HUES48 (cell line): ENCODE results near the gene BCAS3.
A peak's percentile ranks its signal among the peaks of the same experiment; 100 is the strongest.

Experiments
- H3K27ac ChIP-seq: one replicate; pipeline ENCODE4 v1.7.0; 2013; ENCODE audit warnings: low read depth, low read length, inconsistent platforms
- H3K27me3 ChIP-seq: 2 replicates; pipeline ENCODE4 v1.6.1; 2013; ENCODE audit warnings: mild to moderate bottlenecking, low read length; ENCODE audit not compliant: control insufficient read depth, insufficient read depth
- H3K36me3 ChIP-seq: 2 replicates; pipeline ENCODE4 v1.6.1; 2013; ENCODE audit warnings: low read length; ENCODE audit not compliant: control insufficient read depth, insufficient read depth
- H3K4me1 ChIP-seq: 2 replicates; pipeline ENCODE4 v1.6.1; 2013; ENCODE audit warnings: mild to moderate bottlenecking, low read length; ENCODE audit not compliant: control insufficient read depth, insufficient read depth
- H3K4me3 ChIP-seq: 2 replicates; pipeline ENCODE4 v1.5.1; 2013; ENCODE audit warnings: mild to moderate bottlenecking, low read depth, low read length
- H3K9ac ChIP-seq: 2 replicates; pipeline ENCODE4 v1.6.1; 2013; ENCODE audit warnings: mild to moderate bottlenecking, low read depth, low read length, moderate library complexity
- H3K9me3 ChIP-seq: 2 replicates; pipeline ENCODE4 v1.6.1; 2013; ENCODE audit warnings: low read length; ENCODE audit not compliant: control insufficient read depth, insufficient read depth

Gene BCAS3

DNA sequence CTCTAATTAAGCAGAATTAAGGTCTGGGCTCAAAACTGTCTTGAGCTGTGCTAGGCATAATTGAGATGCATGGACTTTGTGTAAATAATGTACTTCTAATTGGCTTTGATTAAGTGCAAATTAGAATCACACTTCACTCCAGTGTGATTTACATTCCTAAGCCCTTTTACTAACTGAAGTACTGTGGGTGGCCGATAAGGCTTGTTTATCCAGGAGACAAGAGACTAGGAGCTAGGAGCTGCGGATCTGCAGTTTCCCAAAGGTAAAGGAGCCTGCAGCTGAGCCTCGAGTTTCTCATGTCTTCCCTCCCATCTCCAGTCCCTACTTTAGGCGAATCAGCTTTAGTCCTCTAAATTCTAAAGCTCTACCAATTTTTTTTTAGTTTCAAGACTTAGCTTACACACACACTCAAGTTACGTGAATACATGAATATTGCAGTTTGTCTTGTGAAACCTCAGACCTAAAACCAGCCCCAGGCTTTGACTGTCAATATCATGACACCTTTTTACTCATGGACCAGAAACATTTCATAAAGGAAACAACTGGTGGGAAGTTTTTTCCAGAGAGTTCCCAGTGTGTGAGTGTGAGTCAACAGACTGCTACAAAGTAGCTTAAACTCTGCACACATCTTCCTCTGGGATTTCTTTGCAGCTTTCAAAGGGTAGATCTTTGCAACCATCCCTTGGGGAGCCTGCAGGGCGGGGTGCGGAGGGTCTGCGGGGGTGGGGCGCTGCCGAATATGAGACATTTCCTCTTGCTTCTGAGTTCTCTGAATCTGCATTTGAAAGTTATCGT, 608.1 kb downstream of the BCAS3 start:
- Histone ChIP-seq H3K27ac (peak overlapping the region; percentile 48), H3K36me3 (no peaks in the 10 kb centered on the region), H3K4me1 (peaks cover 26% of the 10 kb centered on the region), H3K9me3 (no peaks in the 10 kb centered on the region), H3K4me3 (no peak overlapping the region), H3K9ac (no peak overlapping the region), H3K27me3 (peaks cover 5% of the 10 kb centered on the region; the same call in 1 of the 2 replicates)

DNA sequence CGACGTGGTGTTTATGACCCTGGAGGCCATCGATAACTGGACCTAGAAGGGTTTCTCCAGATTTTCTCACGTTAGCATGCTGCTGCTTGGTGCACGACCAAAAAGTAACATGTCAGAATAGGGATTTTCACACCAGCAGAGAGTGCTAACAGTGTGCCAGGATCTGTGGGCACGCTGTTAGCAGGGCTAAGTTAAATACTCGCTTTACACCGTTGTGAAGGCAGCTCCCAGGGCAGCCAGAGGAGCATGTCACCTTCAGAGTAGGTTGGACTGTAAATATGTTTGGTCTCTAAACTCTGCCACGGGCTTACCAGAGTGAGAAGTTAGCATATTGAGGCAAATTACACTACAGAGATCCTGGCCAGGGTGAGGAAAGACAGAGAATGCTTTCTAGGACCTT, 608.8 kb downstream of the BCAS3 start:
- Histone ChIP-seq H3K4me1 (peaks cover 26% of the 10 kb centered on the region), H3K9me3 (no peaks in the 10 kb centered on the region), H3K27ac (peak overlapping the region; percentile 48), H3K4me3 (no peak overlapping the region), H3K9ac (no peak overlapping the region), H3K27me3 (peaks cover 5% of the 10 kb centered on the region; the same call in 1 of the 2 replicates), H3K36me3 (no peaks in the 10 kb centered on the region)

DNA sequence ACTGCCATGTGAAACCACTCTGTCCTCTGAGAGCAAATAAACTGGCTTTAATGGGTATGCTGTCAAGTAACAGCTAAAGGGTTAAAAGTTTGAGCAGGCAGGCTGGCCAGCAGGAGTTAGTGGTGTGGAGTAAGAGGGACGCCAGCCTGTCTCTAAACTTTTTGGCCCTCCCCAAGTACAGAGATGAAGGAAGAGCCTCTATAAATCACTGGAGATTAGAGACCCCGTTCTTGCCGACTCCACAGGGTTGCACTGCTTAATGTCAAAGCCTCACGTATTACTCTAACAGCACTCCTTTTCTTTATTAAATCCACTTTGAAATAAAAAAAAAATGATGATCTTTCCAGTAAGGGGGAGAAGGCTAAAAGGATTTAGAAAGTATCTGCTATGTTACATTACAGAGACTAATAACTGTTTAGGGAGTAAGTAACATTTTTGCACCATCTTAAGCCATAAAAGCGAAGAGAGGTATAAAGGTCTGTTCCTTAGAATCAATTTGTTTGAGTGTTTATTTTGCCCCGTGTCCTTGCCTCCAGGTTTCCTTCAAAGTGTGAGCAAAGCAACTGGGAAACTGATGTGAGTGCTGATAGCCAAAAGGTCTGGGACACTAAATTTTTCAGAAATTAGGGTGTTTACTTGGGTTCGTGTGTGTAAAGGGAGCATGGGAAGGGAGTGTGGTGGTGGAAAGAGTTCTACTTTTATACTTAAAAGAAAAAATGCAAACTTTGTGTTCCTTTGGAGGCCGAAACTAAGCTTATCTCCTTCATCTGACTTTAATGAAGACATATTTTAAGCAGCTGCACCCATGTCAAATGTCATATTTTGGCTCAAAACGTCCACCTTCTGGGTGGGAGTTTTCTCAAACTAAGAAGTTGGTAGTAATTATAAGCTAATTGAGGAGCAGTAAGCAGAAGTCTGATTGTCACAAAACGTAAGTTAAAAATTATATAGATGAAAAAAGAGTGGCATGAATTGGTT, 612.0 kb downstream of the BCAS3 start:
- no peaks in the 10 kb centered on the region for H3K9me3 ChIP-seq
- peaks cover 5% of the 10 kb centered on the region; the same call in 1 of the 2 replicates for H3K27me3 ChIP-seq
- no peaks in the 10 kb centered on the region for H3K36me3 ChIP-seq
- no peak overlapping the region for H3K9ac ChIP-seq
- no peak overlapping the region for H3K27ac ChIP-seq
- H3K4me1 ChIP-seq, result peaks cover 27% of the 10 kb centered on the region
- H3K4me3 ChIP-seq, result no peak overlapping the region

DNA sequence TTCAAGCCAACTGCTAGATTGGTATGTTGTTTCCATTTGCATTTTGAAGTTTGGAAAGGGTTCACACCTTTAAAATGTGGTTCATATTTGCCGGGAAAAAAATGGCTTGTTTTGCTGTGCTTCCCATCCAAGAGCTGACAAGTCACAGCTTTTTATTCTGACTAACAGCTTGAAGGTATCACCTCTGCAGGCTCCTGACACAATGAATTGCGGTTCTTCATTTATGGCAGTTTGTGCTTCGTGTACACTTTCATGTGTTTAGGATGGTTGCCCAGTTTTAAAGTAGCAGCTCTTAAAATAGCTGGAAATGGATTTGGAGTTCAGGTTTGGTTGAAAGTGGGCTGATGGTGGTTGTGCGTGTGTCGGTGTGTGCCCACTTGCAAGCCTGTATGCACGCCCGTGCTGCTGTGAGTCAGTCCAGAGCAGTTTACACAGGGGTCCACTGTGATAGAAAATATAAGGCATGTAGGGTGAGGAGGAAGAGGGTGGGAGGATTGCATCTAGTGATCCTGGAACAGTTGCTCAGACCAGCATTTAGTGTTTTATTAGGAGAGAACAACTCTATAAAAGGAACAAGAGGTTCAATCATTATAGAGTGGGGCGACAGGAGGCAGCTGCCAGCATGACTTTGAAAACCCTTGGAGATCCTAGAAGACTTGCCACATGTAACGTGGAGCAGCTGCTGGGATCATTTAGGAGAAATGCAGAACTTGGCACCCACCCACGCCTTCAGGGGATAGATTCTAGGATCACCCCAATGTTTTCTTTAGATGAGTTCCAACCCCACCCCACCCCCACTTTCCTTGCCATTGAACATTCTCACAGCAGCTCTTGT, 614.0 kb downstream of the BCAS3 start:
- H3K9me3 ChIP-seq, result no peaks in the 10 kb centered on the region
- H3K27me3 ChIP-seq, result peaks cover 5% of the 10 kb centered on the region; the same call in 1 of the 2 replicates
- H3K9ac ChIP-seq, result no peak overlapping the region
- H3K27ac ChIP-seq, result no peak overlapping the region
- no peak overlapping the region for H3K4me3 ChIP-seq
- peaks cover 9% of the 10 kb centered on the region for H3K4me1 ChIP-seq
- H3K36me3 ChIP-seq, result no peaks in the 10 kb centered on the region

DNA sequence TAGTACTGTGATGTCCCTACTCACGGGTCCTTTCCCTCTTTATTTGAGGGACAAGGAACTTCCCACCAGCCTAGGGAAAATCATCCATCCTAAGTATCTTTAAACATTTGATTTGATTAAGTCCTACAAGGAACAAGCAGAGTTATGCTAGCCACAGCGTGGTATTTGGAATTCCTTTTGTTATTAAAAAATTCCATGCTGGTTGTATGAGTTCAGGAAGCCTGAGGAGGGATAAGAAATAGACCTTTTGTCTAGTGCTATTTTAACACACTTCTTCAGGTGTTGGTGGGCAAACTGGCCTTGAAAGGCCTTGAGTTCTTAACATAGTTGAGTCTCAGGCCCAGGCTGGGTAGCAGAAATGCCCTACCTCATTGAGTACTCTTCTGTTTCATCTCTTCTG, 616.6 kb downstream of the BCAS3 start:
- H3K9ac ChIP-seq, result no peak overlapping the region
- no peaks in the 10 kb centered on the region for H3K36me3 ChIP-seq
- H3K9me3 ChIP-seq, result no peaks in the 10 kb centered on the region
- H3K4me3 ChIP-seq, result no peak overlapping the region
- peaks cover 8% of the 10 kb centered on the region for H3K4me1 ChIP-seq
- 0 out of 2 replicates have a peak, but pooled peaks cover 5% of the 10 kb centered on the region for H3K27me3 ChIP-seq
- H3K27ac ChIP-seq, result no peak overlapping the region

DNA sequence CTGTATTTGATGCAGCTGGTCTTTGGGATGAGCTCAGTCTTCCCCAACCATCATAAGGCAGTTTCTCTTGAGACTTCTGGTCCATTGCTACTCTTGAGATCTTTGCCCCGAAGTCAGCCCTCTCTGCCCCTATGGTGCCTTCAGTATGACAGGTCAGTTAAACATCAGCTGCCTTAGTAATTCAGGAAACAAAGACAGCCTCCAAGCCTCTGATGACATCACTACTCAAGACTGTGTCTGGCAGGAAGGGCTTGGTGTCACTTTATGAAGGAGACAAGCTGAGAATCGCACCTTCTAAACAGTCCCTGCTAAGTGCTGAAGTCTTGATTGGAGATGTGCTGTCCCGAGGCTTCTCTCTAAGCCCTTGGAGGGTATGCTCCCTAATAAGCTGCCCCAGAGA, 617.1 kb downstream of the BCAS3 start:
- no peak overlapping the region for H3K9ac ChIP-seq
- H3K9me3 ChIP-seq, result no peaks in the 10 kb centered on the region
- no peak overlapping the region for H3K27ac ChIP-seq
- H3K36me3 ChIP-seq, result no peaks in the 10 kb centered on the region
- H3K27me3 ChIP-seq, result 0 out of 2 replicates have a peak, but pooled peaks cover 3% of the 10 kb centered on the region
- H3K4me1 ChIP-seq, result peaks cover 8% of the 10 kb centered on the region
- no peak overlapping the region for H3K4me3 ChIP-seq

DNA sequence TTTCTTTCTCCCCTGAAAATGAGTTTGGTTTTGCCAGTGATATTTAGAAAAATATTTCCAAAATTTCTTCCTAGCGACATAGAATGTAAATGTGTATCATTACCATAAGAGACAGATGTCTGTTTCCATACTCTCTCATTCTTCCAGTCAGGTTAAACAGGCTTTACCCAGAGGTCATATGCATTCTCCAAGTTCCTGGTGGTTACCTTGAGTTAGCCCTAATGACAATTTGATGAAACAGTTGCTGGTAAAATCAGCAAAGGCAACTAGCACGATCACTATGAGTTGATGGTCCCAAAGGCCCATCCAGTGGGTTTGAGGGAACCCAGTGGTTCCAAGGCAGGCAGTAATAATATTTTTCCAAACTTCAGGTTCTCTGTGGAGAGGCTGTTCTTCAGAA, 618.4 kb downstream of the BCAS3 start:
- Histone ChIP-seq H3K27ac (no peak overlapping the region), H3K36me3 (no peaks in the 10 kb centered on the region), H3K9ac (no peak overlapping the region), H3K4me1 (peaks cover 8% of the 10 kb centered on the region), H3K4me3 (no peak overlapping the region), H3K27me3 (no peaks in the 10 kb centered on the region), H3K9me3 (no peaks in the 10 kb centered on the region)

DNA sequence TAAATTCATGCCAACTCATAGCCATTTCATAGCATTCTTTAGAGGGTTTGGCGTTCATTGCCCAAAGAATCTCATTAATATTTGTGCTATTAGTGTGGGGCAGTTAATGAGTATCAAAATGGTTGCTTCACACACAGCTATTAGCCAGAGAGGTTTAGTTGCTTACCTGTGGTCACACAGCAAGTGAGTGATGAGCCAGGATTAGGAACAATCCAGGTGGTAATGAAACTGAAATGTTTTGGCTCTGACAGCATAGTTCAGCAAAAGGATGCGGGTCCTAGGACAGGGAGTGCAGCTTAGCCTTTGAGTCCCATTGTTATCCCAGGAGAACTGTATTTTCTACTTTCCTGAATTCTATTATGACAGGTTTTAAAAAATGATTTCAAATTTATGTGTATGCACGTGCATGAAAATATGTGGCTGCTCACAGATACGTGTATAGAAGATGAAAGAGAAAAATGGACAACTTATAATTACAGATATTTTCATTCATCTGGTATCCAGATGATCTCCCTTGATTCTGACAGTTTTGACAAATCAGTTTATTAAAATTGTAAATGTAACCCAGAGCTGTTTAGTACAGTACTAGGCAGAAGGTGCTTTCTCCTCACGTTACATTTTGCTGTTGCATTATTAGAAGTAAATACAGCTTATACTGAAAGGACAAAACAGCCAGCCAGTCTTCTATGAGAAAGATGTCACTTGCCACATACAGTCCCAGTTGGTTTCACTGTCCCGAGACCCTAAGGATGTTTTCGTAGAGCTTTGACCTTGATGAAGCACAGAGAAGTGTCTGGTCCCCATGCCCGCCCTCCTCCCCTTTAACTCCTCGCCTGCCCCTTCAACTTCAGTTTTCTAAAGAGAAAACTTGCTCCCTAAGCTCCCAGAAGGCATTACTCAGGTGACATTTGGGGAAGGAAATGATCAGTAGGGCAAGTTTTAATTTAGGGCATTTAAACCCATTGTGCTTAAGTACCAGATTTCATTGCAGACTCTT, 622.2 kb downstream of the BCAS3 start:
- Histone ChIP-seq H3K27ac (no peak overlapping the region), H3K4me3 (no peak overlapping the region), H3K9ac (no peak overlapping the region), H3K9me3 (no peaks in the 10 kb centered on the region), H3K27me3 (no peaks in the 10 kb centered on the region), H3K36me3 (no peaks in the 10 kb centered on the region), H3K4me1 (peaks cover 5% of the 10 kb centered on the region; the same call in 1 of the 2 replicates)

DNA sequence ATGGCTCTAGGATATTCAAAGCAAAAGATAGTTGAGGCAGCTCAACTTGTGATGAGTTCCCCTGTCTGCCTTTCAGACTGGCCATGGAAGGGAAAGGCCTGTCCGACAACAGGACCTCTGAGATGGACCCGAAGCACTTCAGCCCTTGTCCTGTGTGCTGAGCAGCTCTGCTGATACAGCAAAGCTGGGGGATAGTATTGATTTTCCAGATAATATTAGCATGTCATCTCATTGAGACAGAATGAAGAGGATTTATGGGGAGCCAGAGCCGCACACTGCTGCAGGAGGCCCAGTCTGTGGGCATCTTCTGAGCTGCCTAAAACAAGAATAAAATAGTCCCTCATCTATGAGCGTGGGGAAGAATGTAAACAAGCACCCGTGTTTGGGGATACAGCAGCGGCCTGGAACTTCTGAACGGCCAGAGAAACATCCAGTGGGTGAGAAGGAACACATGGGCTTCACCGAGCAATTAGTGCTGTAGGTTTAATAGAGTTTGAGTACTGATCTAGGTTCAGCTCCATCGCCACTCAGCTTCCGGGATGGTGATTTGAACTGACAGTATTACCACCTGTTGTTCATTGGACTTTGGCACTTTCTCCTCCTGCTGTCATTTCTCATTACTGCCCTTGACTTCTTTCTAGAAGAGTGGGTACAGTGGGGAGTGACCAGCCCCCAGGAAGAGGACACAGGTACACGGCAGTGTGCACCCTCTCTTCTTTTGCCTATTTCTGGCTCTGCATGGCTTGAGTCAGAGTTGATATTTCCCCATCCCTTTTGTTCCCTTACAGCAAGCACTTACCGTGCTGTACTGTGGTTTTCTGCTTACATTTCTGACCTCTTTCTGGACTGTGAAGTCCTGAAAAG, 625.5 kb downstream of the BCAS3 start:
- Histone ChIP-seq H3K4me3 (no peak overlapping the region), H3K27me3 (no peaks in the 10 kb centered on the region), H3K9ac (no peak overlapping the region), H3K27ac (no peak overlapping the region), H3K4me1 (peaks cover 8% of the 10 kb centered on the region), H3K9me3 (no peaks in the 10 kb centered on the region), H3K36me3 (no peaks in the 10 kb centered on the region)
